Esophagus muscularis mucosa (tissue), 4 donors: ENCODE data around the gene CBY1. TPM values are rescaled to one million over a fixed set of nuclear protein-coding genes. Genes with fewer than 3 reads are reported as not detected.
A peak's percentile ranks its signal among the peaks of the same experiment; 100 is the strongest.
"Not testable (repeated sequence)": the region's sequence is repeated elsewhere in the genome, so short reads cannot be mapped to it uniquely, and the experiment has no call there.

Experiments used
- DNase-seq: peaks from one replicate; pipeline ENCODE4 v3.0.0-alpha.2; 2017; ENCODE audit errors: extremely low spot score
- H3K27ac ChIP-seq, 4 donors: fragments of 200-600 bp; sonication (generic); replicated peaks in 1 of 4; 1 replicate in 3 of 4; 2 replicates in 1 of 4; pipeline ENCODE4 v1.5.1; 2016 to 2019; ENCODE audit warnings: mild to moderate bottlenecking in 1 of 4
- H3K27me3 ChIP-seq, 4 donors: fragments of 200-600 bp; sonication (generic); one replicate each; pipeline versions ENCODE4 v1.5.1 to v1.6.0; 2016 to 2019
- H3K36me3 ChIP-seq, 4 donors: fragments of 200-600 bp; sonication (generic); one replicate each; pipeline ENCODE4 v1.5.1; 2016 to 2019
- H3K4me1 ChIP-seq, 4 donors: fragments of 200-600 bp; sonication (generic); one replicate each; pipeline ENCODE4 v1.5.1; 2016 to 2019
- H3K4me3 ChIP-seq, 4 donors: fragments of 200-600 bp; sonication (generic); 1 replicate in 2 of 4; 2 replicates in 2 of 4; pipeline ENCODE4 v1.5.1; 2016 to 2019; ENCODE audit warnings: mild to moderate bottlenecking in 4 of 4, moderate library complexity in 1 of 4
- H3K9me3 ChIP-seq, 4 donors: fragments of 200-600 bp; sonication (generic); 1 replicate in 3 of 4; 2 replicates in 1 of 4; pipeline ENCODE4 v1.5.1; 2016 to 2019
- EP300 ChIP-seq: sonication (generic); formaldehyde crosslinking; IDR thresholded peaks from one replicate; pipeline ENCODE4 v1.6.1; 2017; ENCODE audit warnings: antibody characterized with exemption
- POLR2A ChIP-seq: fragments of 450-650 bp; IDR thresholded peaks from one replicate; pipeline ENCODE4 v1.6.1; 2017; ENCODE audit warnings: antibody characterized with exemption, moderate library complexity, mild to moderate bottlenecking, low read depth
- POLR2AphosphoS5 ChIP-seq, 2 donors: sonication (generic); formaldehyde crosslinking; IDR thresholded peaks; one replicate each; pipeline ENCODE4 v1.6.1; 2017; ENCODE audit warnings: antibody characterized with exemption in 2 of 2
- WGBS: methylation state at CpG from one replicate; pipeline ENCODE4 v1.1.5; 2018; 5-methylcytosine and 5-hydroxymethylcytosine counted together
- intact Hi-C: fragments of 100-400 bp; cut with DNase I; formaldehyde crosslinking; loops from one replicate; pipeline ENCODE4 v1.15.1; 2023
- total RNA-seq, 4 donors: library from RNA; depleted of rRNA; stranded (reverse); fragments of >200 nt; gene quantifications; one replicate each; pipeline versions ENCODE4 v1.1.0 to v1.2.1, GENCODE V29; 2016
- TF ChIP-seq, protein P1 (sequence below), 3 experiments: fragments of 200-600 bp in 2 of 3; fragments of 450-650 bp in 1 of 3; sonication (generic) in 2 of 3; IDR thresholded peaks; one replicate each; pipeline ENCODE4 v1.5.1; 2017 to 2019; ENCODE audit warnings: antibody characterized with exemption in 3 of 3, mild to moderate bottlenecking in 2 of 3, moderate library complexity in 1 of 3

CBY1 gene
- total RNA-seq, 4 donors from 2014 or later: 25.2 to 36.9 (median 33.9) TPM

DNA sequence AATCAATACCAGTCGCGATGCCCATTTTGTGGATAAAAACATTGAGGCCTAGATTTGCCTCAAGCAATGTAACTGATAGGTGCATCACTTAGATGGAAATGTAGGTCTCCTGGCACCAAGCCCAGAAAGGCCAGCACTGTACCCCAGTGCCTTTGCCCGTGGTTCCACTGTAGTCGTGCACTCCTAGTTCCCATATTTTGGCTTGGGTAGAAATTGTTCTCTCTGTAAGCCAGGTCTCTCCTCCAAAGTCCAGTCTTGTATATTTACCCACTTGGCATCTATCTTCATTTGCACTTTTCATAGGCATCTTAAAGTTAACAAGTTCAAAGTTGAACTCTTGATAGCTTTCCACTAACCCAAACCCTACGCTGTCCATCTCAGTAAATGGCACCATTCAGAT lies 44.9 kb upstream of the CBY1 start:
- DNase-seq: no peak
- TF ChIP-seq POLR2A: no peak
- TF ChIP-seq, protein P1, sequence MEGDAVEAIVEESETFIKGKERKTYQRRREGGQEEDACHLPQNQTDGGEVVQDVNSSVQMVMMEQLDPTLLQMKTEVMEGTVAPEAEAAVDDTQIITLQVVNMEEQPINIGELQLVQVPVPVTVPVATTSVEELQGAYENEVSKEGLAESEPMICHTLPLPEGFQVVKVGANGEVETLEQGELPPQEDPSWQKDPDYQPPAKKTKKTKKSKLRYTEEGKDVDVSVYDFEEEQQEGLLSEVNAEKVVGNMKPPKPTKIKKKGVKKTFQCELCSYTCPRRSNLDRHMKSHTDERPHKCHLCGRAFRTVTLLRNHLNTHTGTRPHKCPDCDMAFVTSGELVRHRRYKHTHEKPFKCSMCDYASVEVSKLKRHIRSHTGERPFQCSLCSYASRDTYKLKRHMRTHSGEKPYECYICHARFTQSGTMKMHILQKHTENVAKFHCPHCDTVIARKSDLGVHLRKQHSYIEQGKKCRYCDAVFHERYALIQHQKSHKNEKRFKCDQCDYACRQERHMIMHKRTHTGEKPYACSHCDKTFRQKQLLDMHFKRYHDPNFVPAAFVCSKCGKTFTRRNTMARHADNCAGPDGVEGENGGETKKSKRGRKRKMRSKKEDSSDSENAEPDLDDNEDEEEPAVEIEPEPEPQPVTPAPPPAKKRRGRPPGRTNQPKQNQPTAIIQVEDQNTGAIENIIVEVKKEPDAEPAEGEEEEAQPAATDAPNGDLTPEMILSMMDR (IDR thresholded peaks at IDR 0.05): no peak
- no peak for TF ChIP-seq EP300
- no peak for TF ChIP-seq POLR2AphosphoS5 (IDR thresholded peaks at IDR 0.05)
- H3K4me1 ChIP-seq: peaks cover 0 to 17% (median 10%) of the 10 kb centered on the region in 4 donors
- H3K36me3 ChIP-seq: no peaks in the 10 kb centered on the region
- intact Hi-C loops: no loop called here
- no peak overlapping the region for H3K4me3 ChIP-seq
- no peaks in the 10 kb centered on the region for H3K27me3 ChIP-seq
- WGBS: 96% methylated on average over 5 of the region's 5 CpGs
- H3K9me3 ChIP-seq: no peaks in the 10 kb centered on the region
- H3K27ac ChIP-seq: no peak overlapping the region

DNA sequence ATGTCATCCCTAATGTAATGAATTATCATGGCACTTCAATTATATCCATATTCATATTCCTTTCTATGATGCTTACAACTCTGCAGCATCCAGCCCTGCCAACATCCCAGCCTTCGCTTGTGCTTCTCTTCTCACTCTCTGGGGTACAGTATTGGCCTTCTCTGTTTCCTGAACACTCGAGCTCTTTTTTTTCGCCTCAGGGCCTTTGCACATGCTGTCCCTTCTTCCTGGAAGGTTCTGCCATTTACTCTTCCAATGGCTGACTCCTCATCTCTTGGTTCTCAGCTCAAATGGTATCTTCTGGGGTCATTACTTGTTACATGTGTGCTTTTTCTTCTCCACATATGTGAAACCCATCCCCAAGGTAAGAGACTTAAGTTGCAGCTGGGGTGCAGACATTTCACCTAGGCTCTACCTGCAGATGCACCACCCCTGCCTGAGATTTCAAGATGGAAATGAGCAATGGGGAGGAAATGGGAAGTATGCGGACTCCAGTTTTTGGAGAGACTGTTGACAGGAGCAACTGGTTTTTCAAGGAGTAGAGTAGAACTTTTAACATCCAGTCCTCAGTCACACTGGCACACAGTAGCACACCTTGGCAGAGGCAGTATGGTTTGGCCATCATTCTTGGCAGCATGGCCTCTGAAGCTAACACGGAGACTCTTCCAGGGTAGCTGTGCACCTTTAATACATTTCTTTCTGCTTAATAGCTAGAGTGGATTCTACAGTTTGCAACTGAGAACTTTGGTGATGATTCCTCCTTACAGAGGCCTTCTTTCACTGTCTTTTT lies 44.0 kb upstream of the CBY1 start:
- Histone ChIP-seq H3K27me3 (no peaks in the 10 kb centered on the region), H3K9me3 (no peaks in the 10 kb centered on the region), H3K4me1 (peaks cover 0 to 15% (median 8%) of the 10 kb centered on the region in 4 donors), H3K36me3 (no peaks in the 10 kb centered on the region), H3K27ac (no peak overlapping the region), H3K4me3 (no peak overlapping the region)
- 91% methylated on average over 5 of the region's 5 CpGs for WGBS
- DNase-seq: no peak
- intact Hi-C loops: no loop called here
- TF ChIP-seq, protein P1 (IDR thresholded peaks at IDR 0.05): no peak
- TF ChIP-seq POLR2A (no peak), EP300 (no peak), POLR2AphosphoS5 (IDR thresholded peaks at IDR 0.05) (no peak)

DNA sequence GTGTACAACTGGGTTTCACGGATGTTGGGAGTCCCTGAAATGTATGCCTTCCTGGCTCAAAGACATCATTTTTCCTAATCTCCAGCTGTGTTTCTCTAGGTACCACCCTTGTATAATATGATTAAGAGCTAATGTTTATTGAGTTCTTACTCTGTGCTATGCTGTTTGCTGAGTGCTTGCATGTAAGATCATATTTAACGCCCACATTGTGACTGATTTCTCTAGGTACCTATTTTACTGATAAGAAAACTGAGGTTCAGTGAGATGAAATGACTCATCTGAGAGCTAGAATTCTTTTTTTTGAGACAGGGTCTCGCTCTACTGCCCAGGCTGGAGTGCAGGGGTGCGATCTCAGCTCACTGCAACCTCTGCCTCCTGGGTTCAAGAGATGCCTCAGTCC lies 42.9 kb upstream of the CBY1 start:
- 97% methylated on average over 4 of the region's 4 CpGs for WGBS
- no peak overlapping the region for H3K27ac ChIP-seq
- intact Hi-C loops: no loop called here
- no peaks in the 10 kb centered on the region for H3K36me3 ChIP-seq
- TF ChIP-seq EP300 (no peak), POLR2AphosphoS5 (IDR thresholded peaks at IDR 0.05) (no peak), POLR2A (no peak)
- TF ChIP-seq, protein P1 (IDR thresholded peaks at IDR 0.05): no peak
- no peaks in the 10 kb centered on the region for H3K27me3 ChIP-seq
- no peak for DNase-seq
- no peaks in the 10 kb centered on the region for H3K9me3 ChIP-seq
- peaks cover 0 to 15% (median 8%) of the 10 kb centered on the region in 4 donors for H3K4me1 ChIP-seq
- no peak overlapping the region for H3K4me3 ChIP-seq

DNA sequence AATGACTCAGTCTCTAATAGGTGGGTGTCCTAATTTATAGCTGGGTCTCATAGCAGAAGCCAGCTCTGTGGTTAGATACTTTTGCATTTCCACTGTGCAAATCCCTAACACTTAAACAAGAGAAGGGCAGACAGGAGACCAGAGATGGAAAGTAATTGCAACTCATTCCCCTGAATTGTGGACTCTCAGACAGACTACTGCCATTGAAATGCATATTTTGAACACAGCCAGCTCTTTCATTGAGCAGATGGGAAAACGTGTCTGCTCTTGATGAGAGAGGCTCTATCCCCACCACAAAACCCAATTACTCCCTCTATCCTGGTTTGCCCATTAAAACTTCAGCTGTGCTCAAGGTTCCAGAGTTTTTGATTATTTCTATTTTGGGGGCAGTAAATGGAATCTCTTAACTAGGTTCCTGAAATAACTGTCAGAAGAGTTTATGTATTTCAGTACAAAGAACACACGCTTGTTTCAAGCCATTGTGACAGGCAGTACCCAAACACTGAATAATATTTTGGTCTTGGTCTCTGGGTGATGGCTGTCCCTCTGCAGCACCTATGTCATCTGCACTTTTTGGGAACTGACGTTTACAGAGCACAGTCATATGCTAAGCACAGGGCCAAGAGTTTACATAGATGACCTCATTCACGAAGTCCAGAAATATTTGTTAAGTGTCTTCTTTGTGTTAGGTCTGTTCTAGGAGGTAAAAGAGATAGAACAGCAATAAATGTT lies 41.9 kb upstream of the CBY1 start:
- Histone ChIP-seq H3K36me3 (no peaks in the 10 kb centered on the region), H3K27ac (peak overlapping the region in 3 of 4 donors; percentile 17 to 57 (median 41)), H3K4me1 (peaks cover 0 to 15% (median 8%) of the 10 kb centered on the region in 4 donors), H3K27me3 (no peaks in the 10 kb centered on the region), H3K9me3 (no peaks in the 10 kb centered on the region), H3K4me3 (no peak overlapping the region)
- no peak for TF ChIP-seq POLR2A
- TF ChIP-seq, protein P1 (IDR thresholded peaks at IDR 0.05): no peak
- TF ChIP-seq POLR2AphosphoS5 (IDR thresholded peaks at IDR 0.05): peak in 1 of 2 donors; percentile 21
- no peak for TF ChIP-seq EP300
- DNase-seq: no peak
- 53% methylated on average over 4 of the region's 4 CpGs for WGBS
- intact Hi-C loops: no loop called here

DNA sequence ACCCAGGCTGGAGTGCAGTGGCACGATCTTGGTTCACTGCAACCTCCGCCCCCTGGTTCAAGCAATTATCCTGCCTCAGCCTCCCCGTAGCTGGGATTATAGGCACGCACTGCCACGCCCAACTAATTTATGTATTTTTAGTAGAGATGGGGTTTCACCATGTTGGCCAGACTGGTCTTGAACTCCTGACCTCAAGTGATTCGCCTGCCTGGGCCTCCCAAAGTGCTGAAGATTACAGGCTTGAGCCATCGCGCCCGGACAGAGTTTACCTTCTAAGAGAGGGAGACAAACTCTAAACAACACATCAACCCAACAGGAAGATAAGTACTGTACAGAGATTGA lies 41.4 kb upstream of the CBY1 start:
- H3K27ac ChIP-seq: peak overlapping the region in 2 of 4 donors; percentile 11 to 57
- H3K4me1 ChIP-seq: peaks cover 0 to 15% (median 8%) of the 10 kb centered on the region in 4 donors
- intact Hi-C loops, H3K9me3 ChIP-seq, H3K27me3 ChIP-seq, H3K36me3 ChIP-seq, DNase-seq, H3K4me3 ChIP-seq: not testable (repeated sequence)
- 94% methylated on average over 9 of the region's 9 CpGs for whole genome bisulfite sequencing
